Measurements from ENCODE around the gene SUGCT.
"Not testable (repeated sequence)": the region's sequence is repeated elsewhere in the genome, so short reads cannot be mapped to it uniquely, and the experiment has no call there.

The SUGCT gene

GRCh38 chr7:40204581-40204980 is 69.8 kb downstream of the SUGCT start:
- DNase-seq: no peak

GRCh38 chr7:40205992-40206391 is 71.2 kb downstream of the SUGCT start:
- DNase-seq: no peak

GRCh38 chr7:40211276-40212003 is 76.6 kb downstream of the SUGCT start:
- no peak for DNase-seq

GRCh38 chr7:40213291-40213690 is 78.5 kb downstream of the SUGCT start:
- no peak for DNase-seq

GRCh38 chr7:40213856-40214255 is 79.1 kb downstream of the SUGCT start:
- DNase-seq: no peak

- DNase-seq: not testable (repeated sequence)
These were observed 83.8 kb downstream of the SUGCT start for GRCh38 chr7:40218612-40219011.

- DNase-seq: no peak
These were observed 85.1 kb downstream of the SUGCT start for GRCh38 chr7:40219917-40220316.

GRCh38 chr7:40220421-40220911 is 85.7 kb downstream of the SUGCT start:
- no peak for DNase-seq

- no peak for DNase-seq
These were observed 87.0 kb downstream of the SUGCT start for GRCh38 chr7:40221836-40222235.

GRCh38 chr7:40223451-40224127 is 88.8 kb downstream of the SUGCT start:
- no peak for DNase-seq

- no peak for DNase-seq
These were observed 95.3 kb downstream of the SUGCT start for GRCh38 chr7:40230101-40230500.

GRCh38 chr7:40231796-40232195 is 97.0 kb downstream of the SUGCT start:
- DNase-seq: no peak

GRCh38 chr7:40232242-40232893 is 97.6 kb downstream of the SUGCT start:
- DNase-seq: no peak

GRCh38 chr7:40234046-40234445 is 99.2 kb downstream of the SUGCT start:
- DNase-seq: no peak

- no peak for DNase-seq
These were observed 99.9 kb downstream of the SUGCT start for GRCh38 chr7:40234666-40235065.

GRCh38 chr7:40237731-40238130 is 102.9 kb downstream of the SUGCT start:
- no peak for DNase-seq

GRCh38 chr7:40239755-40240303 is 105.0 kb downstream of the SUGCT start:
- no peak for DNase-seq

- no peak for DNase-seq
These were observed 108.3 kb downstream of the SUGCT start for GRCh38 chr7:40243076-40243475.

GRCh38 chr7:40244226-40244625 is 109.4 kb downstream of the SUGCT start:
- no peak for DNase-seq

- no peak for DNase-seq
These were observed 113.9 kb downstream of the SUGCT start for GRCh38 chr7:40248681-40249080.

GRCh38 chr7:40253444-40253843 is 118.6 kb downstream of the SUGCT start:
- not testable (repeated sequence) for DNase-seq

GRCh38 chr7:40263752-40264390 is 129.1 kb downstream of the SUGCT start:
- DNase-seq: no peak

GRCh38 chr7:40267583-40267982 is 132.8 kb downstream of the SUGCT start:
- no peak for DNase-seq

Data from NCI-H1417 treated with DMSO at 0.1 percent for 48 hours (cell line).